SU-DHL-6 (cell line): ENCODE measurements around the gene HPS3.

Source experiments
- H2AFZ ChIP-seq: fragments of 200-600 bp; sonication (generic); 2 replicates; pipeline ENCODE4 v1.6.1; 2014; ENCODE audit warnings: low read depth, mild to moderate bottlenecking, moderate library complexity, mixed read lengths, antibody characterized with exemption, low read length; ENCODE audit not compliant: severe bottlenecking
- H3F3A ChIP-seq: fragments of 200-600 bp; shearing (Covaris generic); 2 replicates; pipeline ENCODE4 v1.6.0; 2016; ENCODE audit warnings: antibody characterized with exemption, mild to moderate bottlenecking; ENCODE audit not compliant: insufficient read depth
- H3K27ac ChIP-seq: fragments of 200-600 bp; sonication (generic); 2 replicates; pipeline ENCODE4 v1.5.1; 2016; ENCODE audit warnings: low read depth, mild to moderate bottlenecking, low read length, moderate library complexity, mixed read lengths
- H3K27me3 ChIP-seq: fragments of 200-600 bp; sonication (generic), shearing (Covaris generic); 2 replicates; pipeline ENCODE4 v1.6.0; 2014; ENCODE audit warnings: mild to moderate bottlenecking, low read length
- H3K36me3 ChIP-seq: fragments of 200-600 bp; sonication (generic); 2 replicates; pipeline ENCODE4 v1.6.1; 2014; ENCODE audit warnings: mild to moderate bottlenecking, low read length, mixed read lengths
- H3K4me2 ChIP-seq: fragments of 300-600, 200-600 bp; shearing (Covaris generic), sonication (generic); 2 replicates; pipeline ENCODE4 v1.6.0; 2014; ENCODE audit warnings: low read length, low read depth, mild to moderate bottlenecking; ENCODE audit not compliant: poor library complexity, severe bottlenecking
- H3K4me3 ChIP-seq: fragments of 200-600 bp; sonication (generic); 2 replicates; pipeline ENCODE4 v1.5.1; 2014; ENCODE audit warnings: antibody characterized with exemption, low read length, mild to moderate bottlenecking, mixed read lengths; ENCODE audit not compliant: insufficient read depth, poor library complexity, severe bottlenecking
- H3K79me2 ChIP-seq: fragments of 200-600 bp; sonication (generic); 2 replicates; pipeline ENCODE4 v1.6.1; 2014; ENCODE audit warnings: mild to moderate bottlenecking, low read length, moderate library complexity; ENCODE audit not compliant: insufficient read depth
- H3K9ac ChIP-seq: fragments of 200-600 bp; sonication (generic); 2 replicates; pipeline ENCODE4 v1.7.0; 2014; ENCODE audit warnings: mild to moderate bottlenecking, low read length
- H3K9me2 ChIP-seq: fragments of 200-600 bp; sonication (generic); replicated peaks from 2 replicates; pipeline ENCODE4 v1.6.1; 2014; ENCODE audit warnings: low read length; ENCODE audit not compliant: insufficient read depth
- H3K9me3 ChIP-seq: fragments of 200-600 bp; sonication (generic); 2 replicates; pipeline ENCODE4 v1.6.1; 2014; ENCODE audit warnings: low read length, mixed read lengths; ENCODE audit not compliant: insufficient read depth
- H4K20me1 ChIP-seq: fragments of 200-600 bp; sonication (generic); 2 replicates; pipeline ENCODE4 v1.6.1; 2014; ENCODE audit warnings: low read depth, mild to moderate bottlenecking, antibody characterized with exemption, low read length, moderate library complexity, mixed read lengths
- EZH2phosphoT487 ChIP-seq: fragments of 200-600 bp; sonication (generic), shearing (Covaris generic); conservative IDR thresholded peaks from 2 replicates; pipeline ENCODE4 v1.6.1; 2018; ENCODE audit warnings: mild to moderate bottlenecking, antibody characterized with exemption, low read length, moderate library complexity, mixed read lengths
- TF ChIP-seq, protein P1 (sequence below): fragments of 200-600 bp; sonication (generic); IDR thresholded peaks from one replicate; pipeline ENCODE4 v1.5.1; 2017; ENCODE audit warnings: antibody characterized with exemption, mild to moderate bottlenecking, low read length, moderate library complexity; ENCODE audit not compliant: insufficient read depth, poor library complexity, severe bottlenecking

The HPS3 gene

DNA sequence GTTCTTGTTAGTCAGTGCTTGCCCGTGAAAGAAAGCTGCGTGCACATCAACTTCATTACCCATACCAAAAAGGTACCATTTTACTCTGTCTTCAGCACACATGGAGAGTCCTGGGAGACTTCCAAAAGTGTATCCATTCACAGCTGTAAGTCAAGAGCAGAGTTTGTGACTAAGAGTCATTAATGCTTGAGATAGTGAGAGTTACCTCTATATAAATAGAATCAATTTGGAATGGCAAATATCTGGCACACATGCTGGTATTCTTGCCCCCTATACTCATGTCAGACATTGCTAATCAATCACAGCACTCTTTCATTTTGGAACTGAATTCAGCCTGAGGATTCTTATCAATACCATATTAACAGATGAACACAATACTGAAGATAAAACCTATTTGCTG lies 78.0 kb downstream of the HPS3 start:
- H3K79me2 ChIP-seq: no peaks in the 10 kb centered on the region
- H3K4me3 ChIP-seq: no peak overlapping the region
- H3K9ac ChIP-seq: no peak overlapping the region
- H2AFZ ChIP-seq: no peak overlapping the region
- no peaks in the 10 kb centered on the region for H3K9me2 ChIP-seq
- H4K20me1 ChIP-seq: no peaks in the 10 kb centered on the region
- no peak overlapping the region for H3K27ac ChIP-seq
- H3K9me3 ChIP-seq: no peaks in the 10 kb centered on the region
- no peaks in the 10 kb centered on the region for H3K36me3 ChIP-seq
- no peak overlapping the region for H3K4me2 ChIP-seq
- no peaks in the 10 kb centered on the region for H3K27me3 ChIP-seq
- H3F3A ChIP-seq: no peaks in the 10 kb centered on the region
- TF ChIP-seq EZH2phosphoT487: no peak
- TF ChIP-seq, protein P1, sequence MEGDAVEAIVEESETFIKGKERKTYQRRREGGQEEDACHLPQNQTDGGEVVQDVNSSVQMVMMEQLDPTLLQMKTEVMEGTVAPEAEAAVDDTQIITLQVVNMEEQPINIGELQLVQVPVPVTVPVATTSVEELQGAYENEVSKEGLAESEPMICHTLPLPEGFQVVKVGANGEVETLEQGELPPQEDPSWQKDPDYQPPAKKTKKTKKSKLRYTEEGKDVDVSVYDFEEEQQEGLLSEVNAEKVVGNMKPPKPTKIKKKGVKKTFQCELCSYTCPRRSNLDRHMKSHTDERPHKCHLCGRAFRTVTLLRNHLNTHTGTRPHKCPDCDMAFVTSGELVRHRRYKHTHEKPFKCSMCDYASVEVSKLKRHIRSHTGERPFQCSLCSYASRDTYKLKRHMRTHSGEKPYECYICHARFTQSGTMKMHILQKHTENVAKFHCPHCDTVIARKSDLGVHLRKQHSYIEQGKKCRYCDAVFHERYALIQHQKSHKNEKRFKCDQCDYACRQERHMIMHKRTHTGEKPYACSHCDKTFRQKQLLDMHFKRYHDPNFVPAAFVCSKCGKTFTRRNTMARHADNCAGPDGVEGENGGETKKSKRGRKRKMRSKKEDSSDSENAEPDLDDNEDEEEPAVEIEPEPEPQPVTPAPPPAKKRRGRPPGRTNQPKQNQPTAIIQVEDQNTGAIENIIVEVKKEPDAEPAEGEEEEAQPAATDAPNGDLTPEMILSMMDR: no peak

DNA sequence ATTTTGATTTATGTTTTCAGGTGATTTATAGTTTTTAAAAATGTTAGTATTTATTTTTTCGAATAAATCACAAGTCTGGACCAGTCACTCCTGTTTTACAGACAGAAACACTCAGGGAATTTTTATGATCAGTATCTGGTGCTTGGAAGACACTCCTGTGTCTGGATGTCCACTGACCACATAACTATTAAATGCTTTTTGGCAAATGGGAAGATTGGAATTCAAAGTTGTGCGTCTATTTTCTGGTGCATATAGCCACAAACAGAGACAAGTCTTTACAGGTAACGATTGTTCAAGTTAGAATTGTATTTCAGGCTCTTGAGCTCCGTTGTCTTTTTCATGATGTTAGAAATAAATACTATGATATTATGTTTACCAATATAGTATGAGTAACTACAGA lies 80.0 kb downstream of the HPS3 start:
- Histone ChIP-seq H3K36me3 (no peaks in the 10 kb centered on the region), H3F3A (no peaks in the 10 kb centered on the region), H3K4me2 (no peak overlapping the region), H3K27me3 (no peaks in the 10 kb centered on the region), H4K20me1 (no peaks in the 10 kb centered on the region), H3K9me2 (no peaks in the 10 kb centered on the region), H3K9me3 (no peaks in the 10 kb centered on the region), H3K9ac (no peak overlapping the region), H3K79me2 (no peaks in the 10 kb centered on the region), H3K27ac (no peak overlapping the region), H3K4me3 (no peak overlapping the region), H2AFZ (no peak overlapping the region)
- no peak for TF ChIP-seq EZH2phosphoT487
- TF ChIP-seq, protein P1: no peak

DNA sequence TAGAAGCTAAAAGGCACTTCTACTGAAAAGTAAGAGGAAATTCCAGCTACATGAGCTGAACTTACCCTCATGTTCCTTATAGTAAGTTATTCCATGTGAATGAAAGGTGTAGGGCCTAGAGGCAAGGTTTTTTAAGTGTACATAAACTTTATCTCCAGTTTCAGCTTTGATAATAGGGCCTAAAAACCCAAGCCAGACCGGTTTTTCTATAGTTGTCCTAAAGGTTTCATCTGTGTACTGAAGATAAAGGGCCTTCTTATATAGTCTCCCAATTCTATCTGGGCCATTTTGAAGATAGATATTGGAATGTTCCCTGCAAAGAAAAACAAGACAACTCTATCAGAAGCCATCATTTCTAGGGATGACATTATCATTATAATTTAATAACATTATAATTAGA lies 82.9 kb downstream of the HPS3 start:
- Histone ChIP-seq H3K4me3 (no peak overlapping the region), H3F3A (no peaks in the 10 kb centered on the region), H3K27me3 (no peaks in the 10 kb centered on the region), H3K36me3 (no peaks in the 10 kb centered on the region), H3K9ac (no peak overlapping the region), H3K9me3 (no peaks in the 10 kb centered on the region), H3K9me2 (no peaks in the 10 kb centered on the region), H4K20me1 (no peaks in the 10 kb centered on the region), H3K4me2 (no peak overlapping the region), H3K27ac (no peak overlapping the region), H3K79me2 (no peaks in the 10 kb centered on the region), H2AFZ (no peak overlapping the region)
- no peak for TF ChIP-seq EZH2phosphoT487
- TF ChIP-seq, protein P1: no peak

DNA sequence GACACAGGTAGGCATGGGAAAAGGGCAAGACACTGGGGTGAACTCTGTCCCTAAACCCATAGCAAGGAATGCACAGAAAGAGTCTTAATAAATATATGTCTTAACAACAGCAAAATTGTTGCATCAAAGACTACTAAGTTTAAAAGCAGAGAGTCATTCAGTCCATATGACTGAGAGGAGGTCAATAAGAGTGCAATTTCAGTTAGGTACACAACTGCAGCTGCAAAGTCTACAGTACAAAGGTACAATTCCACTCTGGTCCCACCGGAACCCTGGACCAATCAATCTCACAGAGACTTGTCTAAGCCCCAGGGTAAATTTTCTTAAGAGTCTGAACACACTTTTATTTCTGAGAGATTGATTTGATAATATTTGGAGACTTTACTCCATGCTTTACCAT lies 85.3 kb downstream of the HPS3 start:
- peaks cover 8% of the 10 kb centered on the region; the same call in 1 of the 2 replicates for H3K9me3 ChIP-seq
- no peaks in the 10 kb centered on the region for H3K27me3 ChIP-seq
- no peak overlapping the region for H3K4me2 ChIP-seq
- no peak overlapping the region for H3K4me3 ChIP-seq
- no peak overlapping the region for H3K27ac ChIP-seq
- TF ChIP-seq EZH2phosphoT487: no peak
- TF ChIP-seq, protein P1: no peak
- no peaks in the 10 kb centered on the region for H3F3A ChIP-seq
- H3K9me2 ChIP-seq: no peaks in the 10 kb centered on the region
- no peak overlapping the region for H3K9ac ChIP-seq
- H2AFZ ChIP-seq: no peak overlapping the region
- no peaks in the 10 kb centered on the region for H3K36me3 ChIP-seq
- H4K20me1 ChIP-seq: no peaks in the 10 kb centered on the region
- H3K79me2 ChIP-seq: no peaks in the 10 kb centered on the region
